ENCODE data around the gene AR. TPM values are rescaled to one million over a fixed set of nuclear protein-coding genes. Genes with fewer than 3 reads are reported as not detected.

The AR gene
- total and polyA plus RNA-seq, 2 of the 8 experiments (the other 6 are each of a cell fraction or from before 2014, with no cell fraction given), result 7.1 to 10.7 TPM

DNA sequence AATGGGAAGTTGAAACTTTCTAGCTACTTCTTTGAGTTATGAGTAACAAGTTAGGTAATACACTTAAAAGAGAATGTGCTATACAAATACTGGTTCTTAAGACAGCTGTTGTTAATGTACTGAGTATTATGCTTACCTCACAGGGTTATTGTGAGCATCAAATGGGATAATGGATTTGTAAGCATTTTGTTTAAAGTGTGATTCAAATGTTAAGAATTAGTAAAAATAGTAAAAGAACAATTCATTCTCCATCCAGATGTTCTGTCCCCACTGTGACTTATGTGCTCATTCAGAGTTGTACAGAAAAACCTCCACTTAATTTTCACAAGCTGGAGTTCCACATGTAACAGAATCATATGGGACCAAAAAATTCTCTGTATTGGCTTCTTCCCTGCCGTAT, 63.6 kb downstream of the AR start:
- Histone ChIP-seq H3K4ac (replicated peaks; ENCODE audit: insufficient read length, low read depth, low read length) (no peak overlapping the region), H2BK120ac (replicated peaks; ENCODE audit: low read depth, low read length) (no peak overlapping the region), H4K8ac (ENCODE audit: extremely low read depth, insufficient read depth, low read length) (no peak overlapping the region), H4K91ac (replicated peaks; ENCODE audit: insufficient read length, low read length) (no peak overlapping the region), H4K5ac (ENCODE audit: insufficient read length, low read depth, low read length) (no peak overlapping the region), H4K20me1 (replicated peaks in 1 of 2; ENCODE audit: control insufficient read depth in 1 of 2, insufficient read depth in 2 of 2, low read length in 2 of 2) (no peaks in the 10 kb centered on the region), H3K4me1 (replicated peaks in 1 of 4; ENCODE audit: control insufficient read depth in 3 of 4, insufficient read depth in 4 of 4, low read length in 3 of 4) (peaks cover 0 to 3% (median under 1%) of the 10 kb centered on the region in 4 experiments; a peak in 3 of 7 replicates), H3K79me1 (ENCODE audit: low read depth, low read length) (no peaks in the 10 kb centered on the region), H3K23ac (ENCODE audit: insufficient read length) (no peak overlapping the region), H3K4me3 (ENCODE audit: extremely low read depth in 1 of 4, insufficient read depth in 2 of 4, low read depth in 3 of 4, low read length in 4 of 4) (no peak overlapping the region), H3K23me2 (ENCODE audit: low read depth, low read length) (no peaks in the 10 kb centered on the region), H3K9me3 (ENCODE audit: insufficient read depth in 2 of 2, low read depth in 1 of 2, low read length in 1 of 2) (no peaks in the 10 kb centered on the region), H2BK12ac (ENCODE audit: low read depth, low read length) (no peak overlapping the region), H3K27me3 (replicated peaks in 1 of 4; ENCODE audit: control insufficient read depth in 3 of 4, extremely low read depth in 1 of 4, insufficient read depth in 3 of 4, low read length in 3 of 4) (no peaks in the 10 kb centered on the region), H3K36me3 (ENCODE audit: control insufficient read depth in 2 of 4, insufficient read depth in 4 of 4, low read length in 3 of 4) (no peaks in the 10 kb centered on the region), H3K9ac (replicated peaks in 1 of 4; ENCODE audit: extremely low read depth in 1 of 4, low read depth in 3 of 4, low read length in 3 of 4) (no peak overlapping the region), H2BK15ac (ENCODE audit: low read length) (no peak overlapping the region), H3K56ac (replicated peaks; ENCODE audit: insufficient read length, low read depth, low read length) (no peak overlapping the region), H3K14ac (ENCODE audit: insufficient read length) (no peak overlapping the region), H2BK20ac (ENCODE audit: low read length) (no peak overlapping the region), H2AK5ac (ENCODE audit: low read depth, low read length) (no peak overlapping the region), H2AFZ (ENCODE audit: low read length) (no peak overlapping the region), H3K4me2 (ENCODE audit: insufficient read depth in 1 of 2, low read depth in 2 of 2, low read length in 2 of 2) (no peak overlapping the region), H3K79me2 (ENCODE audit: control insufficient read depth in 1 of 2, insufficient read depth in 2 of 2, low read length in 2 of 2) (no peaks in the 10 kb centered on the region; a peak in 1 of 4 replicates), H2BK5ac (ENCODE audit: low read depth, low read length) (no peak overlapping the region), H3K18ac (ENCODE audit: extremely low read depth, low read length) (no peak overlapping the region), H3K27ac (ENCODE audit: low read depth, low read length) (no peak overlapping the region)
- POLR2A ChIA-PET (ENCODE audit: partially characterized antibody), result no interaction called here
- CTCF ChIA-PET (ENCODE audit: partially characterized antibody), result interaction anchor here (1.0 kb wide), 1 partner anchor 538 kb away, joined by 3 read pairs; no protein-coding TSS in a partner anchor
- FAIRE-seq, result no peak
- whole genome bisulfite sequencing, 2 experiments (ENCODE audit: extremely low coverage in 1 of 2, insufficient coverage in 1 of 2, insufficient read length in 1 of 2, insufficient replicate concordance in 2 of 2, low coverage in 1 of 2, low lambda C conversion rate in 2 of 2, missing lambda C conversion rate in 1 of 2), result 89% methylated on average over 1 of the region's 1 CpG; no CpG with 5 or more reads in 1 of the 2 experiments
- DNase-seq (ENCODE audit: low read depth in 1 of 2, low spot score in 2 of 2), result no peak
- TF ChIP-seq SP4 (IDR thresholded peaks at IDR 0.05; ENCODE audit: low read length) (no peak), CTBP2 (IDR thresholded peaks at IDR 0.05; ENCODE audit: borderline replicate concordance, insufficient read depth, insufficient read length, low read length) (no peak), SIX5 (IDR thresholded peaks at IDR 0.05; ENCODE audit: low read depth, low read length) (no peak), EZH2 (IDR thresholded peaks at IDR 0.05; ENCODE audit: low read depth, low read length, severe bottlenecking) (no peak), SRF (IDR thresholded peaks at IDR 0.05; ENCODE audit: low read depth, low read length) (no peak)
- TF ChIP-seq, protein P1, sequence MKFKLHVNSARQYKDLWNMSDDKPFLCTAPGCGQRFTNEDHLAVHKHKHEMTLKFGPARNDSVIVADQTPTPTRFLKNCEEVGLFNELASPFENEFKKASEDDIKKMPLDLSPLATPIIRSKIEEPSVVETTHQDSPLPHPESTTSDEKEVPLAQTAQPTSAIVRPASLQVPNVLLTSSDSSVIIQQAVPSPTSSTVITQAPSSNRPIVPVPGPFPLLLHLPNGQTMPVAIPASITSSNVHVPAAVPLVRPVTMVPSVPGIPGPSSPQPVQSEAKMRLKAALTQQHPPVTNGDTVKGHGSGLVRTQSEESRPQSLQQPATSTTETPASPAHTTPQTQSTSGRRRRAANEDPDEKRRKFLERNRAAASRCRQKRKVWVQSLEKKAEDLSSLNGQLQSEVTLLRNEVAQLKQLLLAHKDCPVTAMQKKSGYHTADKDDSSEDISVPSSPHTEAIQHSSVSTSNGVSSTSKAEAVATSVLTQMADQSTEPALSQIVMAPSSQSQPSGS (IDR thresholded peaks at IDR 0.05; ENCODE audit: low read length), result no peak

Measured in H1 (cell line).